Measurements from ENCODE around the gene TOR4A.
A peak's percentile ranks its signal among the peaks of the same experiment; 100 is the strongest.

TOR4A gene

DNA sequence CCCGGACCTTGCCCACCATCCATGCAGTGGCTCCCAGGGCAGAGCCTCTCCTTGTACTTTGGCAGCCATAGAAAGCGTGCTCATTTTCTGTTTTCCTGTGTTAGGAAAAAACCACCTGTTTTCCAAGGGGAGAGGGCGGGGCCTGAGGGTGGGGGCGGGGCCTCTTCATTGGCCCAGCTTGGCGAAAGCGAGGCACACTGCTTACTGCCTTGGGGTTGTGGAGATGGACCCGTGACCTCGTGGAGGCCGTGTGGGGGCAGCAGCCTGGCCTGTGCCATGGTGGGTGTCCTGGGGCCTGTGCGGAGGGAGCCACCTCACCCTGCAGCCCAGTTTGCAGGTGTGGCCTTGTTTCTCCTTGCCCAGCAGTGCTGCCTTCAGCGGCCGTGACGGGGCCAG, 4.4 kb upstream of the TOR4A start:
- no peak for DNase-seq (ENCODE audit: low spot score)

DNA sequence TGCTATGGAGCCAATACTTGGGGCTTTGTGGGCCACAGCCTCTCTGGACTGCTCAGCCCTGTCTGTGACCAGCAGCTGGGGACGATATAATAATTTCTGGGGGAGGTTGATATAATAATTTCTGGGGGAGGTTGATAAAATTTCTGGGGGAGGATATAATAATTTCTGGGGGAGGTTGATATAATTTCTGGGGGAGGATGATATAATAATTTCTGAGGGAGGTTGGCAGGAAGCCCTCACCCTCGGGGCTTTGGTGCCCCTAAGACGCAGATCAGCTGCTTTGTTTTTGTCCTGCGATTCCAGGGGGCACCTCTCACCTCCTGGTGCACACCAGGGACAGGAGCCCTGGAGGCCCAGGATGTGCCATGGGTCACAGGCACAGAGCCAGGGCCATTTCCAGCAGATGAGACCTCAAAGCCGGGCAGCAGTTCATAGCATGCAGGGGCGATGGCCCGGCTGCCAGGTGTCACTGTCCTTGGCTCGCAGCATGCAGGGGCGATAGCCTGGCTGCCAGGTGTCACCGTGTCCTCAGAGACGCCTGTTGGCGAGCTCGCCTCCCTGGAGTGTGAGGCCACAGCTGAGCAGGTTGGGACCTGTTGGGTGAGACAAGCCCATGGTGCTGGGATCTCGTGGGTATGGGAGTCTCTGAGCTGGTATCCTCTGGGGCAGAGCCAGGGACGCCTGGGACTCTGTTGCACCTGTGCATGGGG, 3.8 kb upstream of the TOR4A start:
- DNase-seq (ENCODE audit: low spot score), result no peak

DNA sequence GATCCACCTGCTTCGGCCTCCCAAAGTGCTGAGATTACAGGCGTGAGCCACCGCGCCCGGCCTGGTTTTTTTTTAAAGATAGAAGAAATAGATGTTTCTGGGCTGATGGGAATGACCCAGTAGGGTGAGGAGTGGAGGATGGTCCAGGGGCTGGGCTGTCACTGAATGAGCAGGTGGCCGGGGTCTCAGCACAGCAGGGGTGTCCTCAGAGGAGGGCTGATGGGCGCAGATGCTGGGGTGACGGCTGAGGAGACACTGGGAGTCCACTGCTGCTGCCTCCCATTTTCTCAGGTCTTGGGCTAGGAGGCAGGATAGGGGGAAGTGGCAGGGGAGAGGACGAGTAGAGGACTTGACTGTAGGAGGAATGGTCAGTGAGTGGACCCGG, 2.3 kb upstream of the TOR4A start:
- no peak for DNase-seq (ENCODE audit: low spot score)

DNA sequence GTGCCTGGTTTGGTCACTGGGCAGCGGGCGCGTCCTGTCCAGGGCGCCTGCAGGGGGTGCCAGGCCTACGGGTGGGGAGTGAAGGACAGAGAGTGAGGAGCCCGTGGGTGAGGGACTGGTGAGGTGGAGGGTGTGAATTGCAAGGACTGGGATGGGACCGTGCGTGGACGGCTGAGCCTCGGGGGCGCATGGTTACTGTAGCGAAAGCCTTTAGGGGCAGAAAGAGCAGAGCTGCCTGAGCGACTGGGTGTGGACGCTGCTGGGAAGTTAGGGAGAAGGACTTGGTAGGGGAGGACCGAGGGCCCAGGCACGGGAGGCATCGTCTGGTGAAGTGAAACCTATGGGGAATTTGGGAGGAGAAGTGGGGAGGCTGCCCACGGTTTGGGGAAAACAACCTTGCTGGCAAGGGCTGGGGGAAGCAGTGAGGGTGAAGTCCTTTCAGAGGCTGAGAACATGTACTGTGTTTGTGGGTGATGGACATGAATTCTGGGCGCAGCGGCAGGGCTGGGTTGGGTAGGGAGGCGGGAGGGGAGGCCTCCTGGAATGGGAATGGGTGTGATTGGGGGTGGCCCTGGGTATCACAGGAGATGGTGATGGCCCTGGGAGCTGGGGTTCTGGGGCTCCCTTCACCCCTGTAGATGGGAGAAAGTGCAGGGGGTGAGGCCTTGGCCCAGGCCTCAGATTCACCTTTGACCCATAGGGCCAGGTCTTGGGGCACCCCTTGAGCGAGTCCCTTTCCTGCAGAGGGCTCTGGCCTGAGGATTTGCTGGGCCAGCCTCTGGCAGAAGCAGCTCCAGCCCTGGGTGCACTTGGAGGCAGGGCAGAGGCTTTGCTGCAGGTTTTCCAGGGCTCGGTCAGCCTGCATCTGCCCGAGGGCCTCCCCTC, 1.7 kb upstream of the TOR4A start:
- DNase-seq (ENCODE audit: low spot score), result no peak

DNA sequence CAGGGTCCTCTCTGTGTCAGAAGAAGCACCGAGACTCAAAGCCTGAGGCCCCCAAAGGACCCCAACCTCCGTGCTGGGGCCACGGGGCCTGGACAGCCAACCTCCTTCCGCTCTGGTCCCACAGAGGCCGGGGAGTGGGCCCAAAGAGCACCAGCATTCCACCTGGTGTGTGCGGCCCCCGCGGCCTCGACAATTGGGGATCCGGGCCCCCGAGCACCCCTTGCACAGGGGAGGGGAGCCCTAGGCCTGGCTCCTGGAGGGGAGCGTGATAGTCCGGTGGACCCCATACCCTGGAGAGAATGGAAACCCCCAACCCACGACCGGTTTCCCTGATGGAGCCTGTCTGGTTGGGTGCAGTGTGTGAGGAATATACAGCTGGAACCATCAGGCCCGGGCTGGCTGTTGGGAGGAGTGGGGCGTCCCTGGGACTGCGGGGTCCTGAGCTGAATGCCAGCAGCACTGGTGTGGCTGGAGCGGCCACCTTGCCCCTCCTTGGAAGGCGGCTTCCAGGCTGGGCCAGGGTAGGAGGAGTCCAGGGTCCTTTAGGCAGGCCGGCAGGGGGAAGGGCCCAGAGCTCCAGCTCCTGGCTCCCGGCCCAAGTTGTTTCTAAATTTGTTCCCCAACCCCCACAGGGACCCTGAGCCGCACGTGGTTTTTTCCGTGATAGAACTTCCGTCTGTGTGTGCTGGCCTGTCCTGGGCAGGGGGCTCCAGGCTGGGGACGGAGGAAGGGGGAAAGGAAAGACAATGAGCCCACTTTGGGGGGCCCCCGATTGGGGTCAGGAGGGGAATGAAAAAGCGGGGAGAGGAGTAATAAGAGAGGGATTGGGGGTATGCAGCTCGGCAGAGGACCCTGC, 825 bp upstream of the TOR4A start:
- DNase-seq (ENCODE audit: low spot score), result peak; percentile 77

DNA sequence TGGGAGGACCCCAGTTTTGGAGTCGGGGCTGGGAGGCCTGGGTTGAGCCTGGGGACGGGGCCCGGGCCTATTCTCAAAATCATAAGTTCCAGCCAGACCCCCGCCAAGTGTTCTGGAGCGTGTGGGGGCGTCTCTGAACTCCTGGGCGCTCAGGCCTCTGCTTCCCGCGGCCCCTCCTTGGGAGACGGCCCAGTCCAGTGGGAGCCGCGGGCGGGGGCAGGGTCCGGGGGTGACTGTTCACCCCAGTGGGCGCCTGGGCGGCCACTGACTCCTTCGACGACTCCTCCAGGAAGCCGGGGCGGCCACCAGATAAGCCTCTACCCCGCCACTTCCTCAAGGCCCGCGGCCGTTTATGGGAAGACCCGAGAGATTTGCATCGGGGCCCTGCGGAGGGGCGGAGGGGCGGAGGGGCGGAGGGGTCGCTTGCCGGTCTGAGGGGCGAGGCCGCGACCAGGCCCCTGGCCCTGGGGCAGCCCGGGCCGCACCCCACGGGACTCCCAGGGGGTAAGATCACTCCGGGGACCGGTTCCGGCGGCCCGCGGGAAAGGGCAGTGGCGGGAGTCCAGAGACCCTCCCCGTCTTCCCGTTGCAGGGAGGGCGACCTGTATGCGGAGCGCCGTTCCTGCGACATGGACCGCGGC, 655 bp downstream of the TOR4A start:
- no peak for DNase-seq (ENCODE audit: low spot score)

DNA sequence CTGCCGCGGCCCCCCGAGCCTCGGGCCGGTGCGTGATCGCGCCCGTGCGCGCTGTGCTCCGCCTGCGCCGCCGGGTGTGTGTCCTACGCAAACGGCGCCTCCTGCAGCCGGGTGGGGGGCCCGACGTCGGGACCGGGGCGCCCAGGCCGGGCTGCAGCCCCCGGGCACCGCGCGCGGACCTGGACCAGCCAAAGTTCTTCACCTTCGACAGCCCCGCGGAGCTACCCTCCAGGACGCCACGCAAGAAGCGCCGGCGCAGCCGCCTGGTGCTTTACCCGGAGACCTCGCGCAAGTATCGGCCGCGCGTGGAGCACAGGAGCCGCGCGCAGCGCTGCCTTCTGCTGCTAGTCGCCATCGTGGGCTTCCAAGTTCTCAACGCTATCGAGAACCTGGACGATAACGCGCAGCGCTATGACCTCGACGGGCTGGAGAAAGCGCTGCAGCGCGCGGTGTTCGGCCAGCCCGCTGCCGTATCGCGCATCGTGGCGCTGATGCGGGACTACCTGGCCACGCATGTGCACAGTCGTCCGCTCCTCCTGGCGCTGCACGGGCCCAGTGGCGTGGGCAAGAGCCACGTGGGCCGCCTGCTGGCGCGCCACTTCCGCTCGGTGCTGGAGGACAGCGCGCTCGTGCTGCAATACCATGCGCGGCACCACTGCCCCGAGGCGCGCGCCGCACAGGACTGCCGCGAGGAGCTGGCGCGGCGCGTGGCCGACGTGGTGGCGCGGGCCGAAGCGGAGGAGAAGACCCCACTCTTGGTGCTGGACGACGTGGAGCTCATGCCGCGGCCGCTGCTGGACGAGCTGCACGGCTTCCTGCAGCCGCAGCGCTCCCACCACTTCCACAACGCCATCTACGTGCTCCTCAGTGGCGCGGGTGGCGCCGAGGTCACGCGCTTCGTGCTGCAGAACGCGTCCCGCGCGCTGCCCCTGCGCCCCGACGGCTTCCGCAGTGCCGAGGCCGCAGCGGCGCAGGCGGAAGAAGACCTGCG, 1.5 kb downstream of the TOR4A start:
- no peak for DNase-seq (ENCODE audit: low spot score)

DNA sequence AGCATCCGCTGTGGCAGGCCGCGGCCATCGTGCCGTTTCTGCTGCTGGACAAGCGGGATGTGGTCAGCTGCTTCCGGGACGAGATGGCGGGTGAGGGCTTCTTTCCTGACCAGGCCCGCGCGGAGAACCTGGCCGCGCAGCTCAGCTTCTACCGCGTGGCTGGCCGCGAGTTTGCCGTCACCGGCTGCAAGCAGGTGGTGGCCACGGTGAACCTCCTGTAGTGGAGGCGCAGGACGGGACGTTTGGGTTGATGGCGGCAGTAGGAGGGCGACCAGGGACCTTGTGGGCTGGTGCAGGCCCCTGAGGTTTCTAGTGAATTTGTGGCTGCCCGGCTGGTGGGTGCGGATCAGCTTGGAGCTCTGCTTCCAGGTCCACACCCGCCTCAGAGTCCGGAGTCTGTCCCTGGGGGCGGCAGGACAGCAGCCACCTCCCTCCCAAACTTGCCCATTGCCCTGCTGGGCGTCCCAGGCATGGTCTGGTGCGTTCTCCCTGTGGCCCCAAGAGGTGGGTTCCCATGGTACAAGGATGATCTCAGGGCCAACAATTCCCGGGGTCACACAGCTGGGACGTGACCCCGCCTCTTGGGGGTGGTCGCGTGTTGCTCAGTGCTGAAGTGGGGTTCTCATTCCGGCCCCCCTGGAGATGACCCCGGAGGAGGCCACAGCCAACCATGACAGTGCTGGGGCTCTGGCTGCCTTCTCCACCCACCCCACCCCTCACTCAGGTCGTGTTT, 2.4 kb downstream of the TOR4A start:
- DNase-seq (ENCODE audit: low spot score), result no peak

DNA sequence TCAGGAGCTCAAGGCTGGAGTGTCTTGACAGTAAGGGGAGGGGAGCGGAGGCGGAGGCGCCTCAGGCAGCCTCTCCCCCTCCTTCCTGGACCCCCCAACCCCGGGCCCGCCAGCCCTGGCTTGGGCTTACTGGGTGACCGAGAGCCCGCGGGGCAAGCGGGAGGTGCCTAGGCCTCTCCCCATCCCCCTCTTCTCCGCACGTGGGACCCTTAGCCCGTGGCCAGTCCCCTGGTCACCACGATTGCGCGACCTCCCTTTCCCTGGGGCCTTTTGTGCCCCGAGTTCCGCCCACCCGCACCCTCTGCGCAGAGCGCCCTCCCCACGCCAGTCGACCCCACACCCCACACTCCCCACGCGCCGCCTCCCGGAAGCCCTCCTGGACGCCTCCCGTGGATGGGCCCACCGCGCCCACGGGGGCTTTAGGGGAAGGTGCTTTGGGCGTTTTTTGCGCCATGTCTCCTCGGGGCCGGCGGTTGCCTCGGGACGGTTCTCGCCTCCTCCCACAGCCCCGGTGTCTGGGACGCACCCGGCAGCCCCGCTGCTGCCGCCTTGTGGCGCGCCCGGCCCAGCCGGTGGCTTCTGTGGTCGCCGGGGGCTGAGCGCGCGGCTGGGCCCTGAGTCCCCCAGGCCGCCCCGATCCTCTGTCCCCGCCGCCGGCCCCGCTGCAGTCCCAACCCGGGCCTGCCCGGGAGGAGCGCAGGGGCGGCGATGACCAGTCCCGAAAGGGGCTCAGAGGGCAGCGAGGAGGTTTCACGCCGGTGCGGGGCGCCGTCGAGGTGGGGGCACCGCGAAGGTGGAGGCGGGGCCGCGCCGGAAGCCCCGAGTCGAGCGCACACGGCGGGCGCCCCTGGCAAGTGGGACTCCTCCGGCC, 3.2 kb downstream of the TOR4A start:
- no peak for DNase-seq (ENCODE audit: low spot score)

DNA sequence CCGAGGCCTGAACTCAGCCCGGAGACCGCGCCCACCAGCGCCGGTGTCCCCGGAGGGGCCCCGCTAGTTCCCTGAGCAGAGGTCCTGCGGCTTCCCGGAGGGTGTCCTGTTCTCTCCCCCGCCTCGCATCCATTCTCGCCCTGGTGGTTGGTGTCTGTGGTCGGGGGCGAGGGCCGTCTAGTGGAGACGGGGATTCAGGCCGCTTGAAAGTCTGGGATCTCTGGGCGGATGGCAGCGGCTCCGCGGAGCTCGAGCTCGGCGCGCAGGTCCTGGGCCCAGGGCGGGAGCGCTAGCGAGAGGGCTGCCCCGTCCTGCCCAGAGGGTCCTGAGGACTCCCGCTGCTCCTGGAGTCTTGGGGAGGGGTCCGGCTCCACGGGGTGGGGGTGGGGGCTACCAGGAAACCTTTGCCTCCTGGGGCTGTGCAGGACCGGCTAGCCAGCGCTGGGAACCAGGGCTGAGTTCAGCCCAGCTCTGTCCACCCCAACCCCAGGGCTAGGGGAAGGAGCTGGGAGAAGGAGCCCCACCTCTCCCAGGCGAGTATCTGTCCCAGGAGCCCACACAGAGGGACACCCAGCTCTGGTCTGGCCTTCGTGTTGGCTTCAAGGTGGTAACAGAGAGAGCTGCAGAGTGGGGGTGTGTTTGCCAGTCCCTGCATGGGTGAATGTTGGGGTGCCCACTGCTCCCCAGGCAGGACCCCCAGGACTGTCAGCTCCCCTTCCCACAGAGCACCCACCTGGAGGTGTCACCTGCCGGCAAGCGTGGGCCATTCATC, 4.0 kb downstream of the TOR4A start:
- DNase-seq (ENCODE audit: low spot score), result no peak

DNA sequence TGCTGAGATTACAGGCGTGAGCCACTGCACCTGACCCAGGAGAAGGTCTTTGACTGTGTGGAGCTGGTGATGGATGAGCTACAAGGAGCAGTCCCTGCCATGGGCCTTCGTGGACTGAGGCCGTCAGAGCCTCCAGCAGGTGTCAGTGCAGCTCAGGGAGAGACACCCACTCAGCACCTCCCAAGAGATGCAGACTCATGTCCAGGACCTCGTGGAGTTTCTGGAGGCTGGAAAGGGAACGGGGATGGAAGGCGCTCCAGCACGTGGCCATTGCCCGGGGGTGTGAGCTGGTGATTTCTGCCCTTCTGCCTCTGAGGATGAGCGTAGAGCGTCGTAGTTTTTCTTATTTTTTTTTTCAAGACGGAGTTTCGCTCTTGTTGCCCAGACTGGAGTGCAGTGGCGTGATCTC, 9.5 kb downstream of the TOR4A start:
- peak; percentile 68 for DNase-seq (ENCODE audit: low spot score)

DNA sequence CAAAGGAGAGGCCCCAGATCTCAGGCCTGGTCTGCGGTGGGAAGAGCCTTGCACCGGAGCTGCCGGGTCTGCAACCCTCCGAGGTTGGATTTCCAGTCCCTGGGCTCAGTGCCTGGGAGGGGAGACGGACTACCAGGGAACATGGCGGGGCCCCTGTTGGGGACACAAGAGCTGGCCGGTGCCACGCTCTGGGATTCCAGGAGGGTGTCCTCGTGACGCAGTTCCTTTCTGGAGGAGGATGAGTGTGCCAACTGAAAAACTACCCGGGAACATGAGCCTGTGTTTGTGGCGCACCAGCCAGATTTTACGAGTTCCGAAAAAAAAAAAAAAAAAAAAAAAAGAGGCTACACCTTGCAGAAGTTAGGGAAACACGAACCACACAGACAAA, 15.6 kb downstream of the TOR4A start:
- DNase-seq (ENCODE audit: low spot score), result no peak

DNA sequence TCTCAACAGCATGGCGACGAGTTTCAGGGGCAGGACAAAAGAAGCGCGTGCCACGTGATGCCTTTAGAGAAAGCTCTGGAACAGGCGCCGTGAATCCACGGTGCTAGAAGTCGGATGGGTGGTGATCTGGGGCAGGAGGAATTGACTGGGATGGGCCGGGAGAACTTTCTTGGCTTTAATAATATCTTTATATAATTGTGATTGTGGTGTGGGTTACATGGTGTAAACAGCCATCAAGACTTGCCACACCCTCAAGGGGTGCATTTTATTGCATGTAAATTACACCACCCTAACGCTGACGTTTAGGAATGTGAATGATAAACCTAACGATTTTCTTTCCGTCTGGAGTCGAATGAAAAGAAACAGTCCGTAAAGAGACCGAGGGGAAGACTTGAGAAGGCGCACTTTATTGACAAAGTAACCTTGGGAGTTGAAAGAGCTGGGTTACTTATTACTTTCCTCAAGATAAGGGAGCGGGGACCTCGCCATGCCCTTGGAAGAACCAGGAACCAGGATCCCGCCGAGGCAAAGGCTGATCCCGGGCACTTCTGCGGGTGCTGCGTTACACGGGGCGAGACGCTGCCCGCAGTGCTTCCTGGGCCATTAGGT, 16.1 kb downstream of the TOR4A start:
- DNase-seq (ENCODE audit: low spot score), result no peak

DNA sequence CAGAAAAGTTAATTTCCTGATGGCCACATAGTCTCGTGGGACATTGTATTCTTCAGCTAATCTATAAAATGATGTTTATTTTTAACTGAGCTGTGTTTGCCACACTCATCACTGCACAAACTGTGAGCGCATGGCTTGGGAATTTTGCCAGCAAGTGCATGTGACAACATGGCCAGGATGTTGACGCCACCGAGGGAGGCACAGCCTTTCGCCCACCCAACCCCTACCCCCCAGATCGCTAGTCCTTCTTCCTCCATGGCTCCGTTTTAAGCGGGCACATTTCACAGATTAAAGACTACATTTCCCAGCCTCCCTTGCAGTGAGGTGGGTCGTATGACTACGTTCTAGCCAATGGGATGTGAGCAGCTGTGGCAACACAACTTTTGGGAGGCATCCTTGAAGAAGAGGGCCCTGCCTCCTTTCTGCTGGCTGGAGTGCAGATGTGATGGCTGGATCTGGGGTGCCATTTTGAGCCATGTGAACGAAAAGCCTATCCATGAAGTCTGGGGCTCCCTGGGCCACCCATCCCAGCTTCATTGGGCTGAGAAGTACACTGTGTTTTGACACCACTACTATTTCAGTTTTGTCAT, 16.7 kb downstream of the TOR4A start:
- DNase-seq (ENCODE audit: low spot score), result peak; percentile 58

DNA sequence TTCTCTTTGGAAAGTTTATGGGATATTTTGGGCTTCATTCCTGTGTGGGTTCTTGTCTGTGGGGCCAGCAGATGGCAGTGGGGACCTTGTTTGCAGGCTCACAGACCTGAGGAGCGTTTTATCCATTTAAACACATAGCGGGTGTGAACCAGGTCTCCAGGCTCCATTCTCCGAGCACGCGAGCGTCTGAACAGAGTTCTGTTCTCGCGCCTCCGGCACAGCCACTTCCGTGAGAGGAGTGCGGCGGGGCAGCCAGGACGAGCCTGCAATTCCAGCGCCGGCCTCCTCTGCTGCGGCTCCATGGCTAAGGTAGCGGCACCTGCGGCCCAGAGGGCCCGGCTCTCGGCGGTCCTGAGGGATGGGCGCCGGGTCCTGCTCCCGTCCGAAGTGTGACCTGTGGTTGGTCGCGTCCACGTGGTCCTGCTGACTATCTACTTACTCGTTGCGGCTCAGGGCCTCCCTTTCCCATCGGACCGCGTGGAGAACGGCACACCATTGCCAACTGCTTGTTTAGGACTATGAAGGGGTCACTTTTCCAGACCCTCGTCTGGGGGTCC, 17.2 kb downstream of the TOR4A start:
- peak; percentile 42 for DNase-seq (ENCODE audit: low spot score)

DNA sequence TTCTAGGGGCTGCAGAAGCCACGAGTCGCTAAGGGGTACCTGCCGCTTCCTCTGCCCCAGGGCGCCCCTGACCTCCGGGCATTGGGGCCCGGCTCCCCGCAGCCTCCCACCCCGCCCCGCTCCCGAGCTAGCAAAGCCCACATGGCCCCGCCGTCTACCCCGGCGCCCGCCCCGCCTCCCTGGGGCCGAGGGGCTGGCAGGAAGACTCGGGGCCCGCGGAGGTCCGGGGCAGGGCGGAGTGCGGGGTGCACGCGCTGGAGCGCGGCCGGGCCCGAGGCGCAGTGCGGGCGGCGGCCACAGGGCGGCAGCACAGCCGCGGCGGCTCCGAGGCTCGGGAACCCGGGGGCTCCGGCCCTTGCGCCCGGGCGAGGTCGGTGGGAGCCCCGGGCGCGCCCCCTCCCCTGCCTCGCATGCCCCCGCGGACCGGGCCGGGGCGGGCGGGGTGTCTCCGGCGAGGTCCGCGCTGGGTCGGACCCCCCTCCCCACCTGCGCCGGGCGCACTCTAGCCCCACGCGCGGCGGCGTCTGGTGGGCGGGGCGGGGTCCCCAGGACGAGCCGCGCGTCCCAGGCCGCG, 17.8 kb downstream of the TOR4A start:
- peak; percentile 39 for DNase-seq (ENCODE audit: low spot score)

All from kidney capillary endothelial cell (primary cell).